ENCODE results near the gene RTN4IP1.

GRCh38 chr6:106557837-106558236, 71.5 kb downstream of the RTN4IP1 start:
- no peak for TF ChIP-seq CTCF (IDR thresholded peaks at IDR 0.05; ENCODE audit: low read length)
- no peak for TF ChIP-seq EZH2 (IDR thresholded peaks at IDR 0.05; ENCODE audit: borderline replicate concordance, low read length)
